Muscle of leg (tissue), 11 donors: Measurements from ENCODE around the gene MOB3B. TPM values are rescaled to one million over a fixed set of nuclear protein-coding genes. Genes with fewer than 3 reads are reported as not detected.

Experiments used
- DNase-seq: peaks from one replicate; pipeline ENCODE4 v3.0.0; 2013
- H3K27ac ChIP-seq: one replicate; pipeline ENCODE4 v1.5.1; 2013; ENCODE audit warnings: mild to moderate bottlenecking, low read length, control low read depth
- H3K27me3 ChIP-seq: one replicate; pipeline ENCODE4 v1.6.1; 2013; ENCODE audit warnings: low read length; ENCODE audit not compliant: control insufficient read depth, insufficient read depth
- H3K36me3 ChIP-seq: one replicate; pipeline ENCODE4 v1.6.1; 2013; ENCODE audit warnings: low read length; ENCODE audit not compliant: control insufficient read depth, insufficient read depth
- H3K4me1 ChIP-seq: one replicate; pipeline ENCODE4 v1.6.1; 2013; ENCODE audit warnings: low read length; ENCODE audit not compliant: control insufficient read depth, insufficient read depth
- H3K4me3 ChIP-seq: one replicate; pipeline ENCODE4 v1.5.1; 2013; ENCODE audit warnings: low read length, control low read depth
- H3K9me3 ChIP-seq: replicated peaks from 2 replicates; pipeline ENCODE4 v1.6.1; 2013; ENCODE audit warnings: low read depth, low read length; ENCODE audit not compliant: control insufficient read depth
- WGBS: methylation state at CpG from one replicate; pipeline ENCODE4 v1.1.5; 2013; ENCODE audit warnings: missing lambda C conversion rate; ENCODE audit not compliant: insufficient coverage; 5-methylcytosine and 5-hydroxymethylcytosine counted together
- polyA plus RNA-seq, 8 donors: library from polyadenylated mRNA; unstranded; fragments of 120-200 nt; gene quantifications; one replicate each; pipeline versions ENCODE4 v1.2.1 to v1.2.3, GENCODE V29; 2013; ENCODE audit warnings: inconsistent platforms in 1 of 8, low replicate concordance in 1 of 8; ENCODE audit not compliant: insufficient read length in 8 of 8, insufficient read depth in 1 of 8
- total RNA-seq: library from RNA; stranded (reverse); fragments of 120-200 nt; gene quantifications from one replicate; pipeline ENCODE4 v1.2.4, GENCODE V29; 2013

The MOB3B gene
- total and polyA plus RNA-seq, 9 donors, result 1.4 to 4.3 (median 2.6) TPM

DNA sequence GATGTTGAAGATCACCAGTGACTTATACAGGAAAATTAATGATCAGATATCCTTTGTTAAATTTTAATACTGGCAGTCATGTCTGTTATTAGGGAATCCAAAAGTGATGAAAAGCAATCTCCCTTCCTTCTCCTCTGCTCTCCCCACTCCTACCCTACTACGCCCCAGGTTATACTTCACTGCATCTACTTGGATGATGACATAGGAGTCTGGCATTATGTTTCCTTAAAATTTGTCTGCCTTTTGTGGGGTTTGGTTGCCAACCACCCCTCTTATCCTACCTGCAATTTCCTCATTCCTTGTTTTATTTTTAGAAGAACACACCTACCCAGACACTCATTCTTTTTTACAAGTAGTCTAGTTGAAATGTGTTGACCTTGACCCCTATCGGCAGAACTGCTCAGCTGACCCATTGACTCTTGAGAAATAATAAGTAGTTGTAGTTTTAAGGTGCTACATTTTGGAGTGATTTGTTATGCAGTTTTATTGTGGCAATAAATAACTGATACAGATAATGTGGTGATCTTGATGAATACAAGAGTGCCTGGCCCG lies 5.1 kb upstream of the MOB3B start:
- DNase-seq, result no peak
- Histone ChIP-seq H3K4me3 (no peak overlapping the region), H3K36me3 (peaks cover 4% of the 10 kb centered on the region), H3K27me3 (no peaks in the 10 kb centered on the region), H3K9me3 (no peaks in the 10 kb centered on the region), H3K4me1 (peaks cover 7% of the 10 kb centered on the region), H3K27ac (no peak overlapping the region)
- 25% methylated on average over 1 of the region's 3 CpGs for WGBS

GRCh38 chr9:27534131-27534530 lies 4.5 kb upstream of the MOB3B start:
- H3K4me1 ChIP-seq, result peaks cover 3% of the 10 kb centered on the region
- no peaks in the 10 kb centered on the region for H3K9me3 ChIP-seq
- no peak overlapping the region for H3K27ac ChIP-seq
- DNase-seq, result peak; percentile 39
- no peaks in the 10 kb centered on the region for H3K27me3 ChIP-seq
- no CpG with 5 or more reads among the region's 4 CpGs for WGBS
- H3K4me3 ChIP-seq, result no peak overlapping the region
- peaks cover 4% of the 10 kb centered on the region for H3K36me3 ChIP-seq

GRCh38 chr9:27533311-27533710 lies 3.7 kb upstream of the MOB3B start:
- peaks cover 5% of the 10 kb centered on the region for H3K27me3 ChIP-seq
- no peak overlapping the region for H3K4me3 ChIP-seq
- H3K36me3 ChIP-seq, result peaks cover 4% of the 10 kb centered on the region
- no CpG with 5 or more reads among the region's 1 CpG for WGBS
- peaks cover 9% of the 10 kb centered on the region for H3K4me1 ChIP-seq
- no peaks in the 10 kb centered on the region for H3K9me3 ChIP-seq
- no peak for DNase-seq
- H3K27ac ChIP-seq, result no peak overlapping the region

DNA sequence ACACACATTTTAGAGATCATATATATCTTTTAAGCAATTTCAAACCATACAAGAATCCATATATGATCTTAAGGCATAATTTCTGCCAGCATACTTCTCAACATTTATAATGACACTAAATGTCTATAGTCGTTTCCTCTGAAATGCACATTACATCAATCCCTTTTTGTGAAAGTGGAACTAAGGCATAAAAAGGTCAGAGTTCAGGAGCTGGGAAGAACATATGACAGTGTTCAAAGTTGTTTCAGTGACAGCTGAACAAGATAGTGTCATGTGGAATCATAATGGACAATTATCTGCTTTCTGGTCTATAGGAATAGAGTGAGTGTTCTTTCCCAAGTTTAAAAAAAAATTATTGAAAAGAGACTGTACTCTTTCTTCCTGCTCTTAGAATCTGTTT lies 2.4 kb upstream of the MOB3B start:
- no CpG with 5 or more reads among the region's 1 CpG for WGBS

DNA sequence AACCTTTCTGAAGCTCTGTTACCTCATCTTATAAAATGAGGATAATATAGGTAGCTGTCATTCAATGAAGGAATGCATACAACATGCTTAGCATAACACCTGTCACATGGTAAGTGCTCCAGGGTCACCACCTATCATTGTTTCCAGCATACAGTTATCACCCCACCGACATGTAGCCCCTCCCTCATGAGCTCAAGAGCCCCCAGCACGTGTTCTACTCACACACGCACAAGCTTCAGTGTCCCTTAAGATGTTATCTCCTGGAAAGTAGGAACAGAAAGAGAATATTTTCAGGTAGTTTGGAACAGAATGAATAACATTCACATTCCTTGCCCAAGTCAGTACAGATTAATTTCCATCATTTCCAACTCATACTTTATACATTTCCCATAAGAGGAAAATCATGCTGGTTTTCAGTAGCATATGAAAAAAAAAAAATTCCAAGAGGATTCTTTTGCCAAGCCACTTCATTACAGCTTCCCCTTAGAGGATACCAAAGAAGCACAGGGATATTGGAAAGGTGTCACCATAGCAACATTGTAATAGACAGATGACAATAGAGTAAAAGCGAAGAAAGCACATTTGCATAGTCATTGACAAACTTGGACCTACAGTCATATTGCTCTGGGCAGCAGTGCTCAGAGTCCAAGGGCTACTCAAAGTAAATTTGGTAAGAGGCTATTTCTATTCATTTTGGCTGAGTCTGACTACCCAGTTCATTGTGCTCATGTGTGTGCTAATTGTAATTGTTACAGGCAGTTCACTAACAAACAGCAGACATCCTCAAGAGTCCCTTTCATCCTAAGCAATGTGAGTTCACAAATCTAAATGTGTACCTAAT lies 1.5 kb upstream of the MOB3B start:
- Histone ChIP-seq H3K4me1 (peaks cover 17% of the 10 kb centered on the region), H3K9me3 (no peaks in the 10 kb centered on the region), H3K27me3 (peaks cover 5% of the 10 kb centered on the region), H3K36me3 (peaks cover 4% of the 10 kb centered on the region), H3K4me3 (no peak overlapping the region), H3K27ac (no peak overlapping the region)
- WGBS, result no CpG with 5 or more reads among the region's 4 CpGs
- peak; percentile 38 for DNase-seq

More for the DNA sequence above, 2.4 kb upstream of the MOB3B start:
- H3K9me3 ChIP-seq, result no peaks in the 10 kb centered on the region
- H3K27me3 ChIP-seq, result peaks cover 5% of the 10 kb centered on the region
- no peak overlapping the region for H3K27ac ChIP-seq
- peaks cover 4% of the 10 kb centered on the region for H3K36me3 ChIP-seq
- H3K4me1 ChIP-seq, result peaks cover 17% of the 10 kb centered on the region
- no peak overlapping the region for H3K4me3 ChIP-seq
- DNase-seq, result no peak

GRCh38 chr9:27528886-27529315 lies 713 bp downstream of the MOB3B start:
- H3K36me3 ChIP-seq, result no peaks in the 10 kb centered on the region
- H3K27me3 ChIP-seq, result peaks cover 5% of the 10 kb centered on the region
- H3K4me3 ChIP-seq, result peak overlapping the region; percentile 73
- H3K27ac ChIP-seq, result peak overlapping the region; percentile 81
- WGBS, result 0% methylated on average over 18 of the region's 25 CpGs
- no peaks in the 10 kb centered on the region for H3K9me3 ChIP-seq
- DNase-seq, result peak; percentile 76
- H3K4me1 ChIP-seq, result peaks cover 17% of the 10 kb centered on the region

DNA sequence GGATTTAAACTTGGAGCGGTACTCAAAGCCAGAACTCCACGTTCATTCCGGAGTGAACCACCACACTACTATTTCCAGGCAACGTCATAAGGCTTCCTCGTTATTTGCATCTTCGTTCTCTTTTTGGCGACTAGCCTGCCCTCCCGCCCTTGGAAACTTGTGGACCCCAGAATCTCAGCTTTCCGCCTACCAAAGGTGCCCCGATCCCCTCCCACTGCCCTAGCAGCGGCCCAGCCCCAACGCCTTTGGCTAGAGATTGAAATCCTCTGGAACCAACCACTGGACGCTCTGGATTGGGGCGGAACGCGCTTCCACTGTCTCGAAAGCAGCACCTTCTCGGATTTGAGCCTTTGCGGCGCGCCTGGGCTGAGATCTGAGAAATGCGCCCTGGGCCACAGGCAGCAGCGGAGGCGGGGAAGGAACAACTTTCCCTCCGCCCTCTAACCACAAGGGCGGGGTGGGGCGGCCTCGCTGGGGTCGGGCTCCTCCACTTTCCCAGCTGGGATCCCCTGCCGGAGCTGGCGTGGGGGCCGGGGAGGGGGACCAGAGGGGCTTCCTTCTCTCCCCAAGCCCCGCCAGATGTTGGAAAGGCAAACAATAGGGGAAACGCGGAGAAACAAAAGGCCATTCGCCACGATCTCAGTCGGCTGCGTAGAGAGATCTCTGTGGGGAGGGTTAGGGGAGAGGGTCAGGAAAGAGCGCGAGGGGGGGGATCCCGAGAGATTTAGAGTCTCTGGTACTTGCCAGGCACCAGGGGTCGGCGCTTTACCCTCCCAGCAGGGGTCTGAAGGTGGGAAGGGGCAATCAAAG lies 1.3 kb downstream of the MOB3B start:
- Histone ChIP-seq H3K27ac (peak overlapping the region; percentile 81), H3K4me3 (peak overlapping the region; percentile 73), H3K9me3 (no peaks in the 10 kb centered on the region), H3K27me3 (peaks cover 5% of the 10 kb centered on the region), H3K4me1 (peaks cover 17% of the 10 kb centered on the region), H3K36me3 (no peaks in the 10 kb centered on the region)
- peak; percentile 86 for DNase-seq
- 0% methylated on average over 27 of the region's 44 CpGs for WGBS

DNA sequence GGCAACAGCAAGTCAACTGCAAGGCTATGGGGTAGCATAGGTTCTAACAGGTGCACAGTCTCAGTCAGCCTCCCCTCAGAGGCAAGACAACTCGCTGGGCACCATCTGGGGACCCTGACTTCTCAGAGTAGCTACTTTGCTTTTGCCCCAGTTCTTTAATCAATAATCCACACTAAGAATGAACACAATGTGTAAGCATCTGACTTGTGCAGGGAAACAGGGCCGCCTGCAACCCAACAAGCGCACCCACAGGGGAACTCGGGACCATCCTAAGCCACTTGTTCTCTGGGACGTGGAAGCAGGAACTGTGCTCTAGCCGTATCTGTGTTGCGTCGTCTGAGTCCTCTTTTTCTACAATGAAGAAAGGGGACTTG lies 1.9 kb downstream of the MOB3B start:
- Histone ChIP-seq H3K27me3 (peaks cover 5% of the 10 kb centered on the region), H3K4me3 (peak overlapping the region; percentile 73), H3K27ac (peak overlapping the region; percentile 81), H3K4me1 (peaks cover 17% of the 10 kb centered on the region), H3K36me3 (no peaks in the 10 kb centered on the region), H3K9me3 (no peaks in the 10 kb centered on the region)
- WGBS, result 8% methylated on average over 2 of the region's 8 CpGs
- no peak for DNase-seq

DNA sequence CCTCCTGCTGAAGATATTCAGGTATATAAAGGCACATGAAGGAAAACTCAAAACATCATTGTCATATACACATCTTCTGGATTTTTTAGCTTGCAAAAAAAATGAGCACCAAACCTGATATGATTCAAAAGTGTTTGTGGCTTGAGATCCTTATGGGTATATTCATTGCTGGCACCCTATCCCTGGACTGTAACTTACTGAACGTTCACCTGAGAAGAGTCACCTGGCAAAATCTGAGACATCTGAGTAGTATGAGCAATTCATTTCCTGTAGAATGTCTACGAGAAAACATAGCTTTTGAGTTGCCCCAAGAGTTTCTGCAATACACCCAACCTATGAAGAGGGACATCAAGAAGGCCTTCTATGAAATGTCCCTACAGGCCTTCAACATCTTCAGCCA lies 5.4 kb downstream of the MOB3B start, which contains the start of gene IFNK:
Gene IFNK (plus strand): TSS at position 55 of the 400 bp plus-strand sequence. CDS start 47 bp downstream, at position 102.
- H3K27ac ChIP-seq, result no peak within 1 kb of the TSS
- peaks cover 5% of the 10 kb centered on the region for H3K27me3 ChIP-seq
- peaks cover 14% of the 10 kb centered on the region for H3K4me1 ChIP-seq
- no peaks in the 10 kb centered on the region for H3K9me3 ChIP-seq
- 80% methylated on average over 1 of the region's 2 CpGs for WGBS
- H3K4me3 ChIP-seq, result no peak within 1 kb of the TSS
- no peaks in the 10 kb centered on the region for H3K36me3 ChIP-seq
- no peak for DNase-seq

GRCh38 chr9:27523141-27523540 lies 6.5 kb downstream of the MOB3B start:
- no peak for DNase-seq
- H3K9me3 ChIP-seq, result no peaks in the 10 kb centered on the region
- no peaks in the 10 kb centered on the region for H3K27me3 ChIP-seq
- H3K36me3 ChIP-seq, result no peaks in the 10 kb centered on the region
- H3K27ac ChIP-seq, result no peak overlapping the region
- peaks cover 7% of the 10 kb centered on the region for H3K4me1 ChIP-seq
- H3K4me3 ChIP-seq, result no peak overlapping the region
